Stimulated activated CD8-positive, alpha-beta memory T cell treated with anti-CD3 and anti-CD28 coated beads, Interleukin-12 subunit alpha, Interleukin-12 subunit beta, amount 100 ng/mL, for 1 hour (primary cell): Measurements from ENCODE around the gene KATNAL2.

ENCODE experiments used
- DNase-seq: peaks from one replicate; pipeline ENCODE4 v3.0.0-alpha.2; 2020; ENCODE audit warnings: low read depth

KATNAL2 gene, protein sequence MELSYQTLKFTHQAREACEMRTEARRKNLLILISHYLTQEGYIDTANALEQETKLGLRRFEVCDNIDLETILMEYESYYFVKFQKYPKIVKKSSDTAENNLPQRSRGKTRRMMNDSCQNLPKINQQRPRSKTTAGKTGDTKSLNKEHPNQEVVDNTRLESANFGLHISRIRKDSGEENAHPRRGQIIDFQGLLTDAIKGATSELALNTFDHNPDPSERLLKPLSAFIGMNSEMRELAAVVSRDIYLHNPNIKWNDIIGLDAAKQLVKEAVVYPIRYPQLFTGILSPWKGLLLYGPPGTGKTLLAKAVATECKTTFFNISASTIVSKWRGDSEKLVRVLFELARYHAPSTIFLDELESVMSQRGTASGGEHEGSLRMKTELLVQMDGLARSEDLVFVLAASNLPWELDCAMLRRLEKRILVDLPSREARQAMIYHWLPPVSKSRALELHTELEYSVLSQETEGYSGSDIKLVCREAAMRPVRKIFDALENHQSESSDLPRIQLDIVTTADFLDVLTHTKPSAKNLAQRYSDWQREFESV

GRCh38 chr18:46917108-46917802 lies at the start of gene KATNAL2, which contains the start of gene PIAS2:
KATNAL2 (plus strand) TSS chr18:46917602; CDS start chr18:46946873, 29,271 bp downstream.
PIAS2 (minus strand) TSS chr18:46917507; CDS start chr18:46917345, 162 bp downstream.
- peak; percentile 49 for DNase-seq

GRCh38 chr18:46868169-46868921 lies 49.1 kb upstream of the KATNAL2 start:
- no peak for DNase-seq

GRCh38 chr18:46877329-46877987 lies 39.9 kb upstream of the KATNAL2 start:
- no peak for DNase-seq

- DNase-seq: no peak
These were observed 34.2 kb upstream of the KATNAL2 start for GRCh38 chr18:46883180-46883579.

- no peak for DNase-seq
These were observed 30.5 kb upstream of the KATNAL2 start for GRCh38 chr18:46886893-46887292.

DNA sequence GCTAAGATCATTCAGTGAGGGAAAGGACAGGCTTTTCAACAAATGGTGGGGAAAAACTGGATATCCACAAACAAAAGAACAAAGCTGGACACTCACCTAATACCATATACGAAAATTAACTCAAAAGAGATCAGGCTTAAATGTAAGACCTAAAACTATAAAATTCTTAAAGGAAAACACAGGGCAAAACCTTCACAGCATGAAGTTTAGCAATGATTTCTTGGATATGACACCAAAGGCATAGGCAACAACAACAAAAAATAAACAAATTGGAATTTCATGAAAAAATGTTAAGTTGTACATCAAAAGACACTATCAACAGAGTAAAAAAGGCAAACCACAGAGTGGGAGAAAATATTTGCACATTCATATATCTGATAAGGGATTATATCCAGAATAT lies 28.4 kb upstream of the KATNAL2 start:
- no peak for DNase-seq

DNA sequence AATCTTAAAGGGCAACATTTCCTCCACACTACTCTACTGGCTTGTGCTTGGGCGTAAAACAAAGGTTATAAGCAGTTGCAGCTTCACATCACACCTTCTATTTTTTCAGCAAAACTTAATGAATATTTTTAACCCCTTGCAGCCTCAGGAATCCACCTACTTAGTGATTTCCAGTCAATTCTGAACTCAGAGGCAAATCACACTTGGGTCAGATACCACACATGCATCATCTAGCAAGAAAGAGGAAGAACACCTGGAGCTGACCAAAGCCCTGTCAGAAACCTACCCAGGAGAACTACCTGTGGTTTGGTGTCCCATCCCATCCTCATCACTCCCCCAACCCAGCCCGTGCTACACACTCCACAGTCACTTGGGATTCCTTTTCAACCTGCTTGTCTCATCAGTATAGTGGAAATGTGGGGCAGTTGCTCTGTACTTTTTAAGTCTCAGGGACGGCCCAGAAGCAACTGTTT lies 25.6 kb upstream of the KATNAL2 start:
- no peak for DNase-seq

DNA sequence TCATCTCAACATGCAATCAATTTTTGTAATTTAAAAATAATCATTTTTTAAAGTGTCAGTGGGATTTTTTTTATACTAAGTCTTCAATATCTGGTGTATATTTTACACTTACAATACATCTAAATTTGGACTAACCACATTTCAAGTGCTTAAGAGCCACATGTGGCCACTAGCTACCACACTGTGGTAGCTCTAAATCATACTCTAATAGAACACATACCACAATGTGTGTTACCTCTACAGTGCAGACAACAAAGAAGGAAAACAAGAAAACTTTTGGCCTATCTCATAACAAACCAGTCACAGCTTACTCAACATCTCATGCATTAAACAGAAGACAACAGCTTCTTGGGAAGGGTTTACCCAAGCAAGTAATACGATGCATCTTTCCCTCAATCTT lies 24.6 kb upstream of the KATNAL2 start:
- DNase-seq: no peak

DNA sequence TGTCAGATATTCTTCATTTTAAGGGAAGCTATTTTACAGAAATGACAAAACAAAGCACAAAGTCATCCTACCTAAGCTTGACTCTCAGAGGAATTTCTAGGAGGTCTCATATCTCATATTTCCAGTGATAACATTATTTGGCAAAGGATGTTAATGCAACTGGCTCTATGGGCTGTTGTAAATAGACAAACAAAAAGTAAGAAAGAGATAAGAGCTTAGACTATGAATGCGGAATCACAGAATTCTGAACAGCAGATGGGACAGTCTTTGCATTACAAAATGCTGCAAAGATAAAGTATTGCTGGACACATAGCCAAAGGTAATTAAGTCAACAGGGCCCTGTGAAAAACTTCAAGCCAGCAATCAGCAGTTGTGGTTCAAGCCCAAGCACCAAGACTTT lies 24.0 kb upstream of the KATNAL2 start:
- DNase-seq: no peak

DNA sequence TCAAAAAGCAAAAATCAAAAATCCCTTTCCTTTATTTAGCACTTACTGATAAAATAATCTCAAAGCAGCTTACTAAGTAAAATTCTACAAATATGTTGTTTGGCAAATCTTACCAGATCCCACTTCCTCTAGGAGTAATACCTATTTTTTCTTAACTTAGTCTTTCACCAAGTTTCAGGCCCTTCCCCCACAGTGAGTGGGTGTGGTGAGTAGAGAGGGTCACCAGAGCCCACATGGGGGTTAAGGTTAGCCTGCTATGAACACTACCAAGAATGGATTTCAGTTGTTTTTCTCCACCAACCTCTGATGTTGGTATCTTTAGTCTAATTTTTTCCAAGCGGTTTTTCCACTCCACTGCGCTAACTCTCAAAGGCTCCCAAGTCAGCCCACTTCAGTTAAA lies 23.3 kb upstream of the KATNAL2 start:
- DNase-seq: no peak

- no peak for DNase-seq
These were observed 18.0 kb upstream of the KATNAL2 start for GRCh38 chr18:46899274-46899948.

GRCh38 chr18:46903406-46903805 lies 14.0 kb upstream of the KATNAL2 start:
- no peak for DNase-seq

DNA sequence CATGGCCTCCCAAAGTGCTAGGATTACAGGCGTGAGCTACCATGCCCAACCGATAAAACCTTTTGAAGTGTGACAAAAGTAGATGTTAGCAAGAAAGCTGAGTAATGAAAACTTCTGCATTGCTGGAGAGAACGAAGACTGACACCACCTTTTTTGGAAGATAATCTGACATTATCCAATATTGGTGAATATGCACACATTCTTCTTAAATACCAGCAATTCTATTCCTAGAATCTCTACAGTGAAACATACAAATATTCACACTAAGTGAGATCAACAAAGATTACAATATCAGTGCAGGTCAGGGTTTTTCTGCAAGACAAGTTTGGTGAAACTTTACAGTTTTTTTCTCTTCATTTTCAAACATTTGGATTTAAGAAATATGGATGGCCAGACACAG lies 7.9 kb upstream of the KATNAL2 start:
- DNase-seq: no peak

GRCh38 chr18:46910856-46911255 lies 6.5 kb upstream of the KATNAL2 start:
- no peak for DNase-seq

- no peak for DNase-seq
These were observed 1.4 kb upstream of the KATNAL2 start for GRCh38 chr18:46915800-46916550.

GRCh38 chr18:46916551-46917107 lies 773 bp upstream of the KATNAL2 start:
- DNase-seq: peak; percentile 17

DNA sequence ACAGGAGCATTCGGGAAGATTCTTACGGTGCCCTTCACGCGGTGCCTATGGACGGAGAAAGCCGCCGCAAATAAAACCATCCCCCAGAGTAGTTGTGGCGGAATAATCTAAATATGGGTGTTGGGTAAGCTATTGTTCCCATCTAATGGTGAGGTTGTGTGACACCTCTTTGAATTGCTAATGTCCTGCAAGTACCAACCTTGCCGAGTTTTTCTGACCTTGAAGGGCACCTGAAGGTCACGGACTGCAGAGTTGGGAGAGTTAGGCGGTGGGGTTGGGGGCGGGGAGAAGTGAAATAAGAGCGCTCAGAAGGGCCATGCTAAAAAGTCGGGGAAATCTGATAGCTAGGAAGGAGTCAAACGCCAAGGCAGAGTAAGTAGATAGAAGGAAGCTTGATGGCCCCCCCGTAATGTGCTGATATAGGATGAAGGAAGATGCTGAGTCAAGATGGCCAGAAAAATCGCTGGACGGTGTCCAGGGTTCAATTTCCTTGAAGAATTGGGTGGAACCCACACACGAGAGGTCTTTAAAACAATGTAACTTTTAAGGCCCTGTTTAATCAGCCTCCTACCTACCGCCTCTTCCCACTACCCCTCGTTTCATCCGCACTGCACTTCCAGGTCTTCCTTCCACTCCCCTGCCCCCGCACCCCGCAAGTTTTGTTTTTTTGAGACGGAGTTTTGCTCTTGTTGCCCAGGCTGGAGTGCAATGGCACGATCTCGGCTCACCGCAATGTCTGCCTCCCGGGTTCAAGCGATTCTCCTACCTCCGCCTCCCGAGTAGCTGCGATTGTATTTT lies 600 bp downstream of the KATNAL2 start:
- DNase-seq: no peak

DNA sequence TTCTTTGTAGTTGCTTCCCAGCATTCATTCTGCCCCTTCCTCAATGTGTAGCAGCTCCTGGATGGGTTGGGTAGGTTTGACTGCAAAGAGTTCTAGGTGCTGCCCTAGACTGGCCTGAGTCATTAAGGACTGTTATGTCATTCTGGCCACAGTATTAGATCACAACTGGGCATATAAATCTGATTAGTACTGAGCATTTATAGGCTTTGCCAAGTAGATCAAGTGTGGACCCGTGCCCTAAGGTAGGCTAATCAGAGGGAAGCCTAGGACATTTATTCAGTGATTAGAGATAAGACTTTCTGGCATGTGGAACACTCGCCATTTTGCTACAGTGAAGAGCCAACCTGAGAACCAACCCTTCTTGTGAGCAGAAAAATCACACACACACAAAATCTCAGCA lies 2.7 kb downstream of the KATNAL2 start:
- DNase-seq: no peak

DNA sequence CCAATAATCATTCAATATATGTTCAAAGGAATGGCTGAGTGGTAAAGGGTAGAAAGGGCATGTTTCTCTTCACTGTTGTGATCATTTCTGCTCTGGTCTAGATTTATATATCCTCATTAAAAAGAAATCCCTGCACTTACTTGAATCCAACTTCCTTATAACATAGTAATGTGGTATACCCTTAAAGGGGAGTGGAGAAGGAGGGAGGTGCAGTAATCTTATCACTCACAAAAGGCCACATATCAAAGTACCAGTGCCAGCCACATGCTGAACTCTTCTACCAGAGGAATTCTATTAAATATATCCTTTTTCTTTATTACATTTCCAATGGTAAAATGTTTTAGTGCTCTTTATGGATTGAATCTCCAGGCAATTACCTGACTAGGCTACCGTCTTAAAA lies 3.3 kb downstream of the KATNAL2 start:
- no peak for DNase-seq
